SW 1271 (cell line): ENCODE data around the gene TRUB2.
A peak's percentile ranks its signal among the peaks of the same experiment; 100 is the strongest.
"Not testable (repeated sequence)": the region's sequence is repeated elsewhere in the genome, so short reads cannot be mapped to it uniquely, and the experiment has no call there.

ENCODE experiments used
- DNase-seq, 2 experiments: peaks; one replicate each; lab custom pipeline; 2025; lab: John Stamatoyannopoulos, UW

TRUB2 gene

GRCh38 chr9:128340691-128341434 is 18.6 kb upstream of the TRUB2 start:
- no peak for DNase-seq

DNA sequence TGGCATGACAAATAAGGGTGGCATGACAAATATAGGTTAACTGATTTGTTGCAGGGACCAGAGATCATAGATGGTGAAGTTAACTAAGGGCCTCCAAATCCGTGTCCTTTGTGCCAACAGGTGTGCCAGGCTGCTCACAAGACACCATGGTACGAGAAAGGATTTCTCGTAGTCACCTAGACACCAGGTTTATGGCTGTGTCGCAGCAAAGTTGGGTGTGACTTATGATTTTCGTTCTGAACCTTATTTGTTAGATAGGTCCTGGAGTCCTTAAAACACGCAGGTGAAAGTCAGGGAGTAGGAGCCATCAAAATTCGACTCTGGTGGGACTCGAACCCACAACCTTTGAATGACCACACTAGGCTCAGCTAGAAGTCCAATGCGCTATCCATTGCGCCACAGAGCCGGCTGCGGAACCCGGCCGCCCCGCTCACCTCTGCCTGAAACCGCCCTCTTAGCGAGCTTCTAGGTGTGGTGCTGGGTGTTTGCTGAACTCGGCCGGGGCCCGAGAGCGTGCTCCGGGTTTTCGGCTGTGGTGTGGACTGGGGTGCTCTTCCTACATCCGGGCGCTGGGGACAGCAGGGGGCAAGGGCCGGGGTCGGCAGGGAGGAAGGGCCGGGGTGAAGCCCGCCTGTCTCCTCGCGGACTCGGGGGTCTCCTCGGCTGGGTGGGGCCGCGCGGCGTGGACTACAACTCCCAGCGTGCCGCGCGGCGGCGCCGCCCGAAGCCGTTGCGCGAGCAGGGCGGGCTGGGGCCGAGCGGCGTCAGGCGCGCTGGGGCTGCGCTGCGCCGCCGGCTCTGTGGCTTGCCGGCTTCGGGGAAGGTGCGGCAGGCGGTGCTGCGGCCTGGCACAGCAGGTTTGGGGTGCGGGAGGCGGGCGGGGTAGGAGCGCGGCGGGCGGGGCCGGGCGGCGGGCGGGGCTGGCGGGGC is 17.8 kb upstream of the TRUB2 start, which contains the start of gene SLC27A4:
SLC27A4 (plus strand) TSS at position 767 of the 930 bp plus-strand sequence. CDS start 2,606 bp downstream, outside the sequence.
- peak; percentile 50 to 73 for DNase-seq

GRCh38 chr9:128338852-128339614 is 16.8 kb upstream of the TRUB2 start:
- not testable (repeated sequence) for DNase-seq

DNA sequence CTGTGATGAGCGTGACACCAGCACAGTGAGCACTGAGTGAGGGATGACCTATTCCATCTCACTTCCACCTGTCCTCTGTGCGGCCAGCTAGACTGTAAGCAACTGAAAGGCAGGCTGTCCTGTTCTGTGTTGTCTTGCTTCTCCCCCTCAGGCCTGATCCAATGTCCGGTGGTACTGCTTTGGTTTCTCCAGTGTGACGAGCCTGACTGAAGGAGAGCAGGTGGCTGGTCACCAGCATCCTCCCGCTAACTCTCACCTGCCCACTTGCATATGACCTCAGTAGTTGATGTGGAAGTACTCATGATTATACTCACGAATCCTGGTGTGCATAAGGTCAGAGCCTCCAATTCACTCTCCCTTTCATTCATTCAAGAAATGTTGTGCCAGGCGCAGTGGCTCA is 15.7 kb upstream of the TRUB2 start:
- no peak for DNase-seq

GRCh38 chr9:128335914-128336313 is 13.7 kb upstream of the TRUB2 start:
- DNase-seq = no peak

- DNase-seq = no peak
Measured at GRCh38 chr9:128335161-128335560, 12.9 kb upstream of the TRUB2 start.

- no peak for DNase-seq
Measured at GRCh38 chr9:128333451-128333869, 11.2 kb upstream of the TRUB2 start.

GRCh38 chr9:128325629-128326028 is 3.4 kb upstream of the TRUB2 start:
- DNase-seq = no peak

- no peak for DNase-seq
Measured at GRCh38 chr9:128324401-128324800, 2.2 kb upstream of the TRUB2 start.

DNA sequence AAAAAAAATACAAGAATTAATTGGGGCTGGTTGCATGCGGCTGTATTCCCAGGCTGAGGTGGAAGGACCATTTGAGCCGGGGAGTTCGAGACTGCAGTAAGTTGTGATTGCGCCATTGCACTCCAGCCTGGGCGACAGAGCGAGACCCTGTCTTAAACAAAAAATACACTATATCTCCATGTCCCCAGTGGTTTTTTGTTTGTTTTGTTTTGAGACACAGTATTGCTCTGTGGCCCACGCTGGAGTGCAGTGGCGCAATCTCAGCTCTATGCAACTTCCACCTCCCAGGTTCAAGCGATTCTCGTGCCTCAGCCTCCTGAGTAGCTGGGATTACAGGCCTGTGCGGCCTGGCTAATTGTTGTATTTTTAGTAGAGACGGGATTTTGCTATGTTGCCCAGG is 1.5 kb upstream of the TRUB2 start:
- DNase-seq = no peak

DNA sequence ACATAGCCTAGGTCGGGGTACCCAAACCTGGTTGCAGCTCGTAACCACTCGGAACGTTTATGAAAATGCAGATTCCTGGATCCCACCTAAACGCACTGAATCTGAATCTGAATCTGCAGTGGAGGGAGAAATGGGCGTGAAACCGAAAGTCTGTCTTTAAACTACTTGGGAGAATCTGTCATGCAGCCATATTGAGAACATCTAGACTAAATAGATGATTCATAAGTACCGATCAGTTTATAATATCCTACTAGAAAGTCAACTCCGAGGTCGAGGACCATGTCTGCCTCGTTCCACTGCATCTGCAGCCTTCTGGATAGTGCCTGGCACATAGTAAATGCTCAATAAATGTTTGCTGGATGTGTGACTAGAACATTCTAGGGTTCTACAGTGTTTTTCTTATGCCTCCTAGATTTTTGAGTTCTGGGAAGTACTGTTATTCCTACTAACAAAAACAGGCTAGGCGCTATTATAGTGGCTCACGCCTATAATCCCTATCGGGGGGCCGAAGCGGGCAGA is 1.0 kb upstream of the TRUB2 start:
- DNase-seq = no peak

DNA sequence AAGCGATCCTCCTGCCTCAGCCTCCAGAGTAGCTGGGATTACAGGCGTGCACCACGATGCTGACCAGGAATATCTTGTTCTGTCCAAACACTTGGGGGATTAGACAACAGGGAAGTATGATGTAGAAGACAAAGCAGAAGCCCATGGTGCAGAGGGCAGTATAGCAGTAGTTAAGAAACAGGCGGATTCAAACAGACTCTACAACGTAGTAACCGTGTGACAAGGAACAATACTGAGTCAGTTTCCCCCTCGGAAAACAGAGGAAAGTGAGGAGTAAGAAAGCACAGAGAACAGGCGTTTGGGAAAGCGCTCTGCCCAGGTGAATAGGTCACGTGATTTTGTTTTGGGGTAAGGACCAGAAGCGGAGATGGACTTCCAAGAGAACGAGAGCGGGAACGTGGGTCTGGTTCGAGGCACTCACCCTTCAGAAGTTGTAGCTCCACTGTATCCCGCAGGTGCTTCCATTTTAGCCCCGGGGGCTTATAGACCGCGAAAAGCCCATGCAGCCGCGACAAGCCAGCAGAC is 306 bp downstream of the TRUB2 start:
- peak in 1 of 2 experiments; percentile 87 for DNase-seq

GRCh38 chr9:128321343-128321742 is 904 bp downstream of the TRUB2 start:
- no peak for DNase-seq

DNA sequence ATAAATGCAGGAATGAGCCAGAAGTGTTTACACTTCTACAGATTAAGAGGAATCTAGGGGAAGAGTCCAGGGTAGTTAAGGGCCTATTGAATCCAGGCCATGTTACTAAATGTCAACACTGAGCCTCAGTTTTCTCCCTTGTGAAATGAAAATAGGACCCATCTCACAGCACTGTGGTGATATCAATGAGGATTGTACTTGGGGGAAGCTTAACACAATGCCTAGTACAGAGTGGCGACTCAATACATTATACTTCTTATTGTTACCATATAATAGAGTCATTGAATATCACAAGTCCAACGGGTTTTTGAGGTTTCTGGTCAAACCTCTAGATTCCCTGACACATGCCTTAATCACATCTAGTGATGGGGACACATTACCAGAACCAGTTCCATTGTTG is 4.6 kb downstream of the TRUB2 start:
- DNase-seq = no peak

GRCh38 chr9:128316421-128316820 is 5.8 kb downstream of the TRUB2 start:
- DNase-seq = no peak

DNA sequence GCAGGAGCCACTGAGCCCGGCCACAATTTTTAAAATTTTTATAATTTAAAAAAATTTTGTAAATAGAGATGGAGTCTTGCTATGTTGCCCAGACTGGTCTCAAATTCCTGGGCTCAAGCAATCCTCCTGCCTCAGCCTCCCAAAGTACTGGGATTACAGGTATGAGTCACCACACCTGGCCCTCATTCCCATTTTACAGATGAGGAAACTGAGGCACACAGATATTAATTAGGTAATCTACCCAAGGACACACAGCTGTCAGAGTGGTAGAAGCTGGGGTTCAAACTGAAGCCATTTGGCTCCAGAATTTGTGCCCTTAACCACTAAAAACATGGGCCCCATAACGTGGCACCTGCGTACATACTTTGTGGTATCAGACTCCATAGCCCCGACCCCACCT is 7.5 kb downstream of the TRUB2 start:
- DNase-seq = no peak

DNA sequence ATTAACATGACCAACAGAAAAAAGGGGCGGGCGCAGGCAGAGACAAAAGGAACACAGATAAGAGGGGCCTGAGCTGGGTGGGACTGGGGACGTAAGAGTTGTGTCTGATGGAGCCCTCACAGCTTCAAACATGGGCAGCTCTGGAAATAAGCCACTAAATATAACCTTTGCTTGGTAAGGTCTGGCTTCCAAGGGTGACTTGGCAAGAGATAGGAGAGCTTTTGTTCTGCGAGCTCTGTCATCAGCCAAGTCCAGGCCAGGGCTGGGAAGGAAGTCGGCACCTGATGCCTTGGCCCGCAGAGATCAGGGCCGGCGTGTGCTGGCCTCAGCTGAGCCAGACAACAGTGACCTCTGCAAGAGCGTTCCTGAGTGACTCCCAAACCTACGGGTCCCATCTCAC is 11.8 kb downstream of the TRUB2 start:
- DNase-seq = no peak

GRCh38 chr9:128309551-128309950 is 12.7 kb downstream of the TRUB2 start:
- DNase-seq = no peak

DNA sequence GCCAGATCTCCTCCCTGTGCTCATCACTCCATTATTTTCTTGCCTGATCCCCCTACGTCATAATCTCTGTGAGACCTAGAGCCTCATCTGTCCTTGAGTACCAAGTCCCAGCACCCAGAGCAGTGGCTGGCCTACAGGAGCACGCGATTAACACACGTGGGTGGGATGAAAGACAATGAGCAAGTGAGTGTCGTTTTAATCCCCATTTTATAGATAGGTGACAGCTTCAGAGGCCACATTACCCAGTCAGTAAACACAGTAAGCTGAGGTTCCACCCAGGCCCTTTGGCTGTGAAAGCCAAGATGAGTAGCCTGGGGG is 17.3 kb downstream of the TRUB2 start:
- DNase-seq = no peak

DNA sequence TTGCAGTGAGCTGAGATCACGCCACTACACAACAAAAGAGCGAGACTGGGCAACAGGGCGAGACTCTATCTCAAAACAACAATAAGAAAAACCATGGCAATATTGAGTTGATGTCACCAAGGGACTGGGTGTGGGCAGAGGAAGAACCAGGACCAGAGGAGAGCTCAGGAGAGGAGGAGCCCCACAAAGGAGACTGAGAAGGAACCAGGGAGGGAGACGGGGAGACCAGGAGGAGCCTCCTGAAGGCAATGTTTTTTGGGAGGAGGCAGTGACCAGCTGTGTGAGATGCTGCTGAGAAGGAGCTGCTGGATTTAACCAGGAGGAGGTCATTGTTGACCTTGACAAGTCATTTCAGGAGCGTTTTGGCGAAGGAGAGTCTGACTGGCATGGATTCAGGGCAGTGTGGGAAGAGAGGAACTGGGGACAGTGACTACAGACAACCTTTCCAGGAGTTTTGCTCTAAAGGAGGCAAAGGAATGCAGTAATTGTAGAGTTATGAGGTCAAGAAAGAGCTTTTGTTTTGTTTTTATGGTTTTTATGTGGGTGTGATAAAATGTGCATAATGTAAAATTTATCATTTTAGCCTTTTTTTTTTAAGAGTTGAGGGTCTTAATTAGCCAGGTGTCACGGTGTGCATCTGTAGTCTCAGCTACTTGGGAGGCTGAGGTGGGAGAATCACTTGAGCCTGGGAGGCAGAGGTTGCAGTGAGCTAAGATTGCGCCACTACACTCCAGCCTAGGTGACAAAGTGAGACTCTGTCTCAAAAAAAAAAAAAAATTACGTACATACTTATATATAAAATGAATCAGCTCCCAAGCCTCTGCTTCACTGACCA is 17.9 kb downstream of the TRUB2 start:
- no peak for DNase-seq
